WI38 (cell line): Measurements from ENCODE around the gene STOX2.

Experiments
- H3K4me3 ChIP-seq: 2 replicates; pipeline ENCODE4 v1.5.1; 2011; ENCODE audit warnings: low read depth, mild to moderate bottlenecking, control low read depth, low read length
- CTCF ChIP-seq: IDR thresholded peaks from 2 replicates; pipeline ENCODE4 v1.5.1; 2012; ENCODE audit warnings: low read depth, mild to moderate bottlenecking, control low read depth, low read length

Gene STOX2

GRCh38 chr4:183907871-183908683 is 3.0 kb downstream of the STOX2 start:
- H3K4me3 ChIP-seq, result no peak overlapping the region
- TF ChIP-seq CTCF, result no peak

GRCh38 chr4:183909187-183909586 is 4.1 kb downstream of the STOX2 start:
- H3K4me3 ChIP-seq, result no peak overlapping the region
- TF ChIP-seq CTCF, result no peak

- no peak overlapping the region for H3K4me3 ChIP-seq
- TF ChIP-seq CTCF, result no peak
These were observed 4.7 kb downstream of the STOX2 start for GRCh38 chr4:183909801-183910200.

- H3K4me3 ChIP-seq, result no peak overlapping the region
- no peak for TF ChIP-seq CTCF
These were observed 7.5 kb downstream of the STOX2 start for GRCh38 chr4:183912585-183912984.

GRCh38 chr4:183915976-183916375 is 10.9 kb downstream of the STOX2 start:
- no peak overlapping the region for H3K4me3 ChIP-seq
- TF ChIP-seq CTCF, result no peak

- TF ChIP-seq CTCF, result no peak
- H3K4me3 ChIP-seq, result no peak overlapping the region
These were observed 13.6 kb downstream of the STOX2 start for GRCh38 chr4:183918696-183919095.

GRCh38 chr4:183919141-183919540 is 14.0 kb downstream of the STOX2 start:
- no peak for TF ChIP-seq CTCF
- H3K4me3 ChIP-seq, result no peak overlapping the region
